Measurements from ENCODE around the gene MFSD6.

- TF ChIP-seq, protein P1, sequence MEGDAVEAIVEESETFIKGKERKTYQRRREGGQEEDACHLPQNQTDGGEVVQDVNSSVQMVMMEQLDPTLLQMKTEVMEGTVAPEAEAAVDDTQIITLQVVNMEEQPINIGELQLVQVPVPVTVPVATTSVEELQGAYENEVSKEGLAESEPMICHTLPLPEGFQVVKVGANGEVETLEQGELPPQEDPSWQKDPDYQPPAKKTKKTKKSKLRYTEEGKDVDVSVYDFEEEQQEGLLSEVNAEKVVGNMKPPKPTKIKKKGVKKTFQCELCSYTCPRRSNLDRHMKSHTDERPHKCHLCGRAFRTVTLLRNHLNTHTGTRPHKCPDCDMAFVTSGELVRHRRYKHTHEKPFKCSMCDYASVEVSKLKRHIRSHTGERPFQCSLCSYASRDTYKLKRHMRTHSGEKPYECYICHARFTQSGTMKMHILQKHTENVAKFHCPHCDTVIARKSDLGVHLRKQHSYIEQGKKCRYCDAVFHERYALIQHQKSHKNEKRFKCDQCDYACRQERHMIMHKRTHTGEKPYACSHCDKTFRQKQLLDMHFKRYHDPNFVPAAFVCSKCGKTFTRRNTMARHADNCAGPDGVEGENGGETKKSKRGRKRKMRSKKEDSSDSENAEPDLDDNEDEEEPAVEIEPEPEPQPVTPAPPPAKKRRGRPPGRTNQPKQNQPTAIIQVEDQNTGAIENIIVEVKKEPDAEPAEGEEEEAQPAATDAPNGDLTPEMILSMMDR (IDR thresholded peaks at IDR 0.05), result no peak
- TF ChIP-seq EP300 (IDR thresholded peaks at IDR 0.05), result no peak
- TF ChIP-seq POLR2A (IDR thresholded peaks at IDR 0.05), result no peak
Measured at GRCh38 chr2:190545093-190545492, 136.9 kb downstream of the MFSD6 start.

All from ovary (tissue), 3 donors.